Epithelial cell of proximal tubule (primary cell): ENCODE data around the gene PPFIBP2. TPM values are rescaled to one million over a fixed set of nuclear protein-coding genes. Genes with fewer than 3 reads are reported as not detected.

Experiments
- DNase-seq: peaks from one replicate; pipeline ENCODE4 v3.0.0-alpha.2; 2011; ENCODE audit warnings: low read depth
- H3K4me3 ChIP-seq: 2 replicates; pipeline ENCODE4 v1.5.1; 2011; ENCODE audit warnings: low read depth, mild to moderate bottlenecking, low read length
- CTCF ChIP-seq: conservative IDR thresholded peaks from 2 replicates; pipeline ENCODE4 v1.5.1; 2012; ENCODE audit warnings: low read depth, mild to moderate bottlenecking, low read length
- total RNA-seq: library from RNA; depleted of rRNA; stranded (reverse); fragments of >200 nt; gene quantifications from 2 replicates; pipeline ENCODE4 v1.2.3, GENCODE V29; 2015

The PPFIBP2 gene
- total RNA-seq, 1 donor from 2014 or later, result 1.7 TPM

GRCh38 chr11:7489376-7489775 lies 24.4 kb upstream of the PPFIBP2 start:
- no peak overlapping the region for H3K4me3 ChIP-seq
- no peak for DNase-seq
- no peak for TF ChIP-seq CTCF

GRCh38 chr11:7490054-7490453 lies 23.7 kb upstream of the PPFIBP2 start:
- DNase-seq, result no peak
- H3K4me3 ChIP-seq, result no peak overlapping the region
- no peak for TF ChIP-seq CTCF

- H3K4me3 ChIP-seq, result no peak overlapping the region
- no peak for DNase-seq
- TF ChIP-seq CTCF, result no peak
These were observed 23.3 kb upstream of the PPFIBP2 start for GRCh38 chr11:7490535-7490934.

GRCh38 chr11:7492253-7492652 lies 21.5 kb upstream of the PPFIBP2 start:
- DNase-seq, result no peak
- no peak overlapping the region for H3K4me3 ChIP-seq
- no peak for TF ChIP-seq CTCF

- no peak for DNase-seq
- no peak for TF ChIP-seq CTCF
- H3K4me3 ChIP-seq, result no peak overlapping the region
These were observed 20.1 kb upstream of the PPFIBP2 start for GRCh38 chr11:7493670-7494069.

GRCh38 chr11:7494086-7494745 lies 19.6 kb upstream of the PPFIBP2 start:
- H3K4me3 ChIP-seq, result no peak overlapping the region
- no peak for TF ChIP-seq CTCF
- no peak for DNase-seq

- DNase-seq, result no peak
- H3K4me3 ChIP-seq, result no peak overlapping the region
- TF ChIP-seq CTCF, result no peak
These were observed 17.8 kb upstream of the PPFIBP2 start for GRCh38 chr11:7495882-7496551.
